A549 (cell line): ENCODE results near the gene SSBP3.

Experiments
- BHLHE40 ChIP-seq: IDR thresholded peaks from 2 replicates; pipeline ENCODE4 v1.6.1; 2012; ENCODE audit warnings: low read depth, low read length, inconsistent platforms
- CHD2 ChIP-seq: fragments of 150-350 bp; IDR thresholded peaks from 2 replicates; pipeline ENCODE4 v1.6.1; 2014; ENCODE audit warnings: low read length; ENCODE audit not compliant: partially characterized antibody
- CTCF ChIP-seq: fragments of >200 bp; sonication (Bioruptor Twin); formaldehyde crosslinking; IDR thresholded peaks from 3 replicates; pipeline ENCODE4 v1.5.1; 2016
- EP300 ChIP-seq, 2 experiments: fragments of >200 bp; sonication (Bioruptor Twin); formaldehyde crosslinking; IDR thresholded peaks; 2 replicates in 1 of 2; 3 replicates in 1 of 2; pipeline ENCODE4 v1.6.1; 2016 to 2017
- FOSB ChIP-seq: fragments of 250-450 bp; sonication (Bioruptor Pico); IDR thresholded peaks from 2 replicates; pipeline ENCODE4 v1.5.0; 2020; ENCODE audit warnings: mild to moderate bottlenecking, moderate library complexity
- JUN ChIP-seq, 2 experiments: fragments of >200 bp; sonication (Bioruptor Twin); formaldehyde crosslinking; IDR thresholded peaks; 2 replicates in 1 of 2; 3 replicates in 1 of 2; pipeline ENCODE4 v1.6.1; 2016 to 2017
- MAZ ChIP-seq: fragments of 150-350 bp; IDR thresholded peaks from 2 replicates; pipeline ENCODE4 v1.6.1; 2014; ENCODE audit warnings: antibody characterized with exemption, low read depth, low read length, borderline replicate concordance
- MYC ChIP-seq: IDR thresholded peaks from 2 replicates; pipeline ENCODE4 v1.6.1; 2012; ENCODE audit warnings: mild to moderate bottlenecking, inconsistent platforms, low read length, improper control_type of control experiment, borderline replicate concordance
- NR3C1 ChIP-seq: fragments of >200 bp; sonication (Bioruptor Twin); formaldehyde crosslinking; IDR thresholded peaks from 3 replicates; pipeline ENCODE4 v1.6.1; 2017
- POLR2A ChIP-seq: IDR thresholded peaks from 2 replicates; pipeline ENCODE4 v1.6.1; 2012; ENCODE audit warnings: mild to moderate bottlenecking, low read length
- RAD21 ChIP-seq, 2 experiments: fragments of >200 bp in 1 of 2; sonication (Bioruptor Twin) in 1 of 2; formaldehyde crosslinking in 1 of 2; IDR thresholded peaks in 1 of 2; conservative IDR thresholded peaks in 1 of 2; 2 replicates in 1 of 2; 3 replicates in 1 of 2; pipeline ENCODE4 v1.6.1; 2012 to 2018; ENCODE audit warnings: inconsistent platforms in 1 of 2
- REST ChIP-seq: fragments of 200-600 bp; sonication (generic); IDR thresholded peaks from 2 replicates; pipeline ENCODE4 v1.6.1; 2016; ENCODE audit warnings: antibody characterized with exemption, mild to moderate bottlenecking, moderate library complexity
- USF2 ChIP-seq: fragments of 450-650 bp; IDR thresholded peaks from 2 replicates; pipeline ENCODE4 v1.6.1; 2014; ENCODE audit warnings: antibody characterized with exemption

- no peak for TF ChIP-seq RAD21 (conservative IDR thresholded peaks at IDR 0.05 in 1 of 2, IDR thresholded peaks at IDR 0.05 in 1 of 2)
- TF ChIP-seq FOSB (CRISPR knock-in tag) = no peak
- TF ChIP-seq CTCF = no peak
- no peak for TF ChIP-seq BHLHE40
- TF ChIP-seq REST = no peak
- TF ChIP-seq MYC = no peak
- TF ChIP-seq NR3C1 = no peak
- TF ChIP-seq POLR2A = no peak
- TF ChIP-seq MAZ = no peak
- TF ChIP-seq EP300 (IDR thresholded peaks at IDR 0.05) = no peak
- TF ChIP-seq USF2 = no peak
- no peak for TF ChIP-seq JUN (IDR thresholded peaks at IDR 0.05)
- TF ChIP-seq CHD2 = no peak
Observed at GRCh38 chr1:54290506-54291184, 115.5 kb downstream of the SSBP3 start.
